H1 (cell line): ENCODE measurements around the gene RETSAT. TPM values are rescaled to one million over a fixed set of nuclear protein-coding genes. Genes with fewer than 3 reads are reported as not detected.

Experiments used
- CHD2 ChIP-seq: IDR thresholded peaks from 2 replicates; pipeline ENCODE4 v1.6.1; 2012; ENCODE audit warnings: low read length, improper control_type of control experiment
- CHD7 ChIP-seq: fragments of 300-600 bp; sonication (generic); IDR thresholded peaks from 2 replicates; pipeline ENCODE4 v1.7.1; 2012; ENCODE audit warnings: low read length, moderate library complexity, mild to moderate bottlenecking, inconsistent platforms; ENCODE audit not compliant: insufficient replicate concordance
- RBBP5 ChIP-seq: IDR thresholded peaks from 2 replicates; pipeline ENCODE4 v1.7.1; 2012; ENCODE audit warnings: low read depth, mild to moderate bottlenecking, inconsistent platforms, low read length, moderate library complexity, borderline replicate concordance
- RFX5 ChIP-seq: IDR thresholded peaks from 2 replicates; pipeline ENCODE4 v1.6.1; 2011; ENCODE audit warnings: low read depth, low read length, improper control_type of control experiment, borderline replicate concordance
- SIN3A ChIP-seq, 2 experiments: IDR thresholded peaks in 1 of 2; conservative IDR thresholded peaks in 1 of 2; 2 replicates each; pipeline ENCODE4 v1.6.1; 2011 to 2012; ENCODE audit warnings: low read length in 2 of 2, improper control_type of control experiment in 1 of 2, low read depth in 1 of 2, mild to moderate bottlenecking in 1 of 2
- SUZ12 ChIP-seq: fragments of 200-600 bp; sonication (generic); IDR thresholded peaks from 2 replicates; pipeline ENCODE4 v1.6.1; 2012; ENCODE audit warnings: mild to moderate bottlenecking, inconsistent platforms, low read length, moderate library complexity, mixed read lengths
- TAF7 ChIP-seq: optimal IDR thresholded peaks from 2 replicates; pipeline ENCODE3; 2011; ENCODE audit warnings: low read depth, mild to moderate bottlenecking, inconsistent platforms, low read length, moderate library complexity, borderline replicate concordance
- polyA plus RNA-seq, 7 experiments: library from polyadenylated mRNA; depleted of rRNA in 3 of 7; stranded (reverse) in 5 of 7; unstranded in 2 of 7; fragments of >200 nt in 5 of 7; fragments of 200-250 nt in 2 of 7; gene quantifications; 1 replicate in 5 of 7; 2 replicates in 1 of 7; 4 replicates in 1 of 7; pipeline versions ENCODE4 v1.2.1 to v1.2.3, GENCODE V29; 2011 to 2013; ENCODE audit warnings: missing spikeins in 2 of 7, mixed read lengths in 2 of 7
- total RNA-seq: library from RNA; stranded (reverse); fragmentation: NEBNext Ultra II Directional; extraction: Animal tissue kit (Norgen Biotek cat#: 25700); gene quantifications from 2 replicates; pipeline ENCODE4 v1.2.1, GENCODE V29; 2021

The RETSAT gene
- total and polyA plus RNA-seq, 2 of the 8 experiments (the other 6 are each of a cell fraction or from before 2014, with no cell fraction given), result 15.8 to 16.7 TPM

- TF ChIP-seq CHD7 (no peak), CHD2 (no peak), RFX5 (no peak), SIN3A (conservative IDR thresholded peaks at IDR 0.05 in 1 of 2, IDR thresholded peaks at IDR 0.05 in 1 of 2; ENCODE audit: low read depth in 1 of 2, low read length in 2 of 2) (no peak), SUZ12 (no peak), TAF7 (no peak), RBBP5 (no peak)
These were observed 9.9 kb downstream of the RETSAT start (continued) for GRCh38 chr2:85344356-85344954.
